Measurements from ENCODE around the gene MAN1A1.
"Not testable (repeated sequence)": the region's sequence is repeated elsewhere in the genome, so short reads cannot be mapped to it uniquely, and the experiment has no call there.

Gene MAN1A1

DNA sequence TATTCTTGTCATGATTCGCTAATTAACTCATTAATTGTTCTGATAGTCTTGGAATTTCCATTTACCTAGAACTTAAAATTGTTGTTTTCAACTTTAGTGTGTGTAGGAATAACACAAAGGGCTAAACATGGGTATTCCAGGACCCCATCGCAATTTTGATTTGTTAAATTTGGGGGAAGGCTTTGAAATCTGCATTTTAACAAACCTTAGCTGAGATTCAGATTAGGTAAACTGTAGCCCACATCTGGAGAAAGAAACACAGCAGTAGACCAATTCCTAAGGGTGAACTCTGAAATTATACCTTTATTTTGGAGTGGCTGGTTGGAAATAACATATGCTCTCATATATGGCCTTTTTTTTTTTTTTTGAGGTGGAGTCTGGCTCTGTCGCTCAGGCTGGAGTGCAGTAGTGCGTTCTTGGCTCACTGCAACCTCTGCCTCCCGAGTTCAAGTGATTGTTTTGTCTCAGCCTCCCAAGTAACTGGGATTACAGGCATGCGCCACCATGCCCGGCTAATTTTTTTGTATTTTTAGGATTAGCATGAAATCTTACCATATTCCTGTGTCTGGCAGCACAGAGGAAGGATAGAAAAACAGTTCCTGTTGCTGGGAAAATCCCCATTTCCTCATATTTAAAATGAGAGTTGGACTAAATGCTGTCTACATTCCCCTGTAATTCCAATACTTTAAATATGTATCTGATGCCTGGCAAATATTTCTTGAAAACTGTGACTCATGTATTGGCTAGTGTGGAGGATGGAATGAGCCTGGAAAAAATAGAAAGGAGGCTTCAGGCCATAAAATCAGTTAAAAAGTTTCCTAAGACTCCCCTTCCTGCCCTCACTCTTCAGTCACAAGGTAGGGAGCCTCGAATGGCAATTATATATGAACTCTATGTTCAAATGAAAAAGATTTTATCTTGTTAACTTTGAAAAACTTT, 174.4 kb downstream of the MAN1A1 start:
- H3K4me3 ChIP-seq (ENCODE audit: low read depth, low read length) = no peak overlapping the region

DNA sequence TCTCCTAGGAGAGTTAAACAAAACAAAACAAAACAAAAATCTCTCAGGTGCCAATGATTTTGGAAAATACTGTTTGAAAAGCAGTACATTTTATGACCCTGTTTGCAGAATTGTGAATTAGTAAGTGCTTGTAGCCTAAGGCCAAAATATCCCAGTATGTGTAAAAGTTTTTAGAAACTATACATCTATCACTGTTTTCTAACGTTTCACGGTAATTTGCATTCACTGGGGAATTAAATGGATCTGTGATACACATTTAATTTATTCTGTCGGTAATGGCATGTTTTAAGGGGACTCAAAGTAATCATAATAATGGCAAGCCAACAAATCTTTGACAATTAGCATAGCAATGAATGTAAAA, 175.5 kb downstream of the MAN1A1 start:
- no peak overlapping the region for H3K4me3 ChIP-seq (ENCODE audit: low read depth, low read length)

DNA sequence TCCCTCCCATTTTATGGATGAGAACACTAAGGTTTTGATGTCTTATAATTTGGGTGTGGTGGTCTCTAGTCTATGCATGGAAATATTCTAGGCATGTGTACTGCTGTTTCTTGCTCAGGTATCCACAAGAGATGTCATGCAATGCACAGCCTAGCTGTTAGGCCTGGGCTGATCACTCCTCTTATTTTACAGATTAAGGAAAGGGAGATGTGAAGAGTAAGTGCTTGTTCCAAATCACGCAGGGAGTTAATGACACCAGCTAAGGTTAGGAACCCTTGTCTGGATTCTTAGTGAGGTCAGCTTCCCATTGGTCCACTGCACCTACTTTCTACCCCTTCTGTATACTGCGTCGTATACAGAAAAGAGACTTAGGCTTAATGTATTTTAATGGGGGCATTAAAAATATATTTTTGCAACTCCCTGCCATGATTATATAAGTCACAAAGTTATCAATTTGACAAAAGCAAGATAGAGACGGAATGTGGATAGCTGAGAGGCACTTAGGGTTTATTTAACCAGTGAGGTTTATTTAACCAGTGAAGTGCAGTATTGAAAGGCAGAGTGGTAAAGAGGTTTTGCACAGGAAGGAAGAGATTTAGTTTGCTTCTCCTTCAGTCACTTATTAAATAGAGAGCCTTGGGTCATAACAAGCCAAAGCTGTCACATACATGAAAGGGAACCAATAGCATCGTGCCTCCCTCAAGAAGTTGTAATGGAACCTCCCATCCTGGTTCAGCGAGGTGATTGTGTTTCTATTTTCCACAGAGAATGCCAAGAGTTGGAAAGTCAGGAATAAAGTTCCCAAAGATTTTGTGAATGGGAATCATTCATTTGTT, 176.1 kb downstream of the MAN1A1 start:
- H3K4me3 ChIP-seq (ENCODE audit: low read depth, low read length) = no peak overlapping the region

DNA sequence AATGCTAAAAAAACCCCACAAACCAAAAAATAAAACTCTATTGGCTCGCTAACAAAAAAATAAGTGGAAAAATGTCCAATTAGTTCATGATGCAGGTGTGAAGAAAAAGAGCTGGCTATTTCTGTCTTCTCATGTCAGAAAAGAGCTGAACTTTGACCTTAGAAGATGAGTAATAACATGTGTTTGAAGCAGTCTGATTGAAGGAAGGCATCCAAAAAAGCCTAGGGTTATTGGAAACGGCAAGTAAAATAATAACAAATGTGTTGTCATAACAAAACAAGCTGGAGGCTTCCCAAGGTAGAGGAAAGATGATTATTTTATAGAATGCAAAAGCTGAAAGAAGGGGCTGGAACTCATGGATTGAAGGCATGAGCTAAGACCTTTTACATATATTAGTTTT, 176.7 kb downstream of the MAN1A1 start:
- no peak overlapping the region for H3K4me3 ChIP-seq (ENCODE audit: low read depth, low read length)

DNA sequence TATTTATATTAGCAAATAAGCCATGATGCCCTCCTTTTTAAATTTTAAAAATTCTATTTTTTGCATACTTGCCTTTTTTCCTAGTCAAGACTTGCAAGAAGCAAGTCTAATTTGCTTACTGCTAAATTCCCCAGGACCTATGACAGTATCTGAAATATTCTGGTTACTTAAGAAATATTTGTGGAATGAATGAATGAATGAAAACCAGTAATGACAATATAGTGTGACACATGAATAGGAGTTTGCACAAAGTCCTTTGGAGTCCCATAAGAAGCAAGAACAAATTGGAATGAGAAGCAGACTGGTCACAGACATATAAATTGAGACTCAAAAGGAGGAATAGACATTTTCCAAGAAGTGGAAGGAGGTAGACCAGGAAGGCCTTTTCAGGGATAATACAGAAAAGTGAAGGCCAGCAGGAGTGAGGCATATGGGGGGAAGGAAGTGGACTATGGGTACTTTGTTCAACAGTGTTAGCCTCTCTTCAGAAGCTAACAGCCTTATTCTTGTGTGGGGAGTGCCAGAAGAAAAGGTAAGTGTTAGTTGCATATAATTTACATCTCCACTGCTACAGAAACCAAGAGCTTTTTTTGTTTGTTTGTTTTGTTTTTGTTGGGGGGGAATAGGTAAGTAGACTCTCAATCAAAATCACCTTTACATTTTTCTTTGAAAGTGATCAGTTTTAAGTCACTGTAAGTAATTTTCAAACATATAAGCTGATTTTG, 177.5 kb downstream of the MAN1A1 start:
- H3K4me3 ChIP-seq (ENCODE audit: low read depth, low read length) = no peak overlapping the region

DNA sequence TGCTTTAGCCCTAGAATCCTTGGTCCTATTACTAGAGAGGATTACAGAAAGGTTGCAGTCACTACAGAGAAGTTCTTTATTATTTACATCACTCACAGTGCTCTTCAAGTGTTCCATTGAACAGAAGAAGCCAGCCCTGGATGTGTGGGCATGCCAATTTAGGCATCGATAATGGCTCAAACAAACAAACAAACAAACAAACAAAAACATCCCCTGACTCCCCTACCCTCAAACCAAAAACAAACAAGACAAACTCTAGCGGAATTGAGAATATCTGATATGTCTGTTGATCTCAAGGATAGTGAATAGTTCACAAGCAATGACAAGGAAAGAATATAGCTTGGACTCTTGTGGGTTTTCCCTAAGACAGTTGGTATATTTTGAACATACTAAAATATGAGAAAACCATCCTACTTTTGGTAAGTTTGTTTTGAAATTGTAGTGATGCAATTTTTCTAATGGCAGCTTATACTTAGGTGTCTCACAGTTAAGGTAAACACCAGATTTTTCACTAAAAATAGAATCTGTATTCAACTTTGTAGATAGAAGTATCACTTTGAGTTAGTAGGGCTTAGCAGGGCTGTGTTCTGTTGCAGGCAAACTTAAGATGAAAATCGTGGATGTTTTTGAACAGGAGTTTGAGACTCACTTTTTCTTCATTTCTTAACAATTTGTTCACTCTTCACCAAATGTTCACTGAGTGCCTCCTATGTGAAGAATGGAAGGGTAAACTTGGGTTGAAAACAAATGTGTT, 178.3 kb downstream of the MAN1A1 start:
- no peak overlapping the region for H3K4me3 ChIP-seq (ENCODE audit: low read depth, low read length)

DNA sequence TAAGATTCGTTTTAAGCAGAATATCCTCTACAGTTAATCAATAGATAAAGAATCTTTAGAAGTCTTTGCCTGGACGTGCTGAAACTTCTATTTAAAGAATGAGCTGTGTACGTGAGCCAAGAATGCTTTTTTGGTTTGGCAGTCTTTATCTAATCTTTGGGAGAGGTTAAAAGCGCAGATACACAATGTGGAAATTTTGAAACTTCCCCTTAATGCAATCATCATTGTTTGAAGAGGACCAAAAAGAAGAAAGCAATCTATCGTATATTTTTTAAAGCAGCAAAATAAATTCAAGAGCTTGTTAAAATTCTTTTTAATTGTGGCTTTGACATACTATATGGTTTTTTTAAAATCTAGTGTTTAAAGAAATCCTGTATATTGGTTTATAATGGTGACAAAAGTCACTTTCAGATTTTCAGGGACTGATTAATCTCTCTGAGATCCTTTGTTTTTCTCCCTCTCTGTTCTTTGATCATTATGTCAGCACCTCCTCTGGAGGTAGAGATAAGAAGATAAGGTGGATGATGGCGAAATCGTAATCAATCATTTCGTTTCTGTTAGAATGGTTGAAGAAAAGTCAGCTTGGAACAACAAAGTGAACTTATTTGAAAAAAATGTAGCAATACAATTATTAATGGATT, 179.0 kb downstream of the MAN1A1 start:
- H3K4me3 ChIP-seq (ENCODE audit: low read depth, low read length) = no peak overlapping the region

DNA sequence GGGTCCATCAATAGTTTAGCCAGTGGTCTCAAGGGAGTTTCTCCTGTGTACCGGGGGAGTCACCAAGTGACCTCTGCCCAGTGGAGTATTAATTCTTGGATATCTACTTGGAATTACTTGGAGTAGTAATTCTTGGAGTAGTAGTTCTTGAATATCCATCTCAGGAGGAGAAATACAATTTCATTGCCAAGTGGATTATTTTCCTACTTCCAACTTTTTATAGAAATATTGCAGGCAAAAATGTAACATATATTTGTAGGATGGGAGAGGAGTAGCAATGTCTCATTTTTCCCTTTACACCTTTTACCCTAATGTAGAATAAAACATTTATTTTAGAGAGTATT, 179.5 kb downstream of the MAN1A1 start:
- no peak overlapping the region for H3K4me3 ChIP-seq (ENCODE audit: low read depth, low read length)

DNA sequence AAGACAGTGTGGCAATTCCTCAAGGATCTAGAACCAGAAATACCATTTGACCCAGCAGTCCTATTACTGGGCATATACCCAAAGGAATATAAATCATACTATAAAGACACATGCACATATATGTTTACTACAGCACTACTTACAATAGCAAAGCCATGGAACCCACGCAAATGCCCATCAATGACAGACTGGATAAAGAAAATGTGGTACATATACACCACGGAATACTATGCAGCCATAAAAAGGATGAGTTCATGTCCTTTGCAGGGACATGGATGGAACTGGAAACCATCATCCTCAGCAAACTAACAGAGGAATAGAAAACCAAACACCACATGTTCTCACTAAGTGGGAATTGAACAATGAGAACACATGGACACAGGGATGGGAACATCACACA, 180.2 kb downstream of the MAN1A1 start:
- not testable (repeated sequence) for H3K4me3 ChIP-seq (ENCODE audit: low read depth, low read length)

DNA sequence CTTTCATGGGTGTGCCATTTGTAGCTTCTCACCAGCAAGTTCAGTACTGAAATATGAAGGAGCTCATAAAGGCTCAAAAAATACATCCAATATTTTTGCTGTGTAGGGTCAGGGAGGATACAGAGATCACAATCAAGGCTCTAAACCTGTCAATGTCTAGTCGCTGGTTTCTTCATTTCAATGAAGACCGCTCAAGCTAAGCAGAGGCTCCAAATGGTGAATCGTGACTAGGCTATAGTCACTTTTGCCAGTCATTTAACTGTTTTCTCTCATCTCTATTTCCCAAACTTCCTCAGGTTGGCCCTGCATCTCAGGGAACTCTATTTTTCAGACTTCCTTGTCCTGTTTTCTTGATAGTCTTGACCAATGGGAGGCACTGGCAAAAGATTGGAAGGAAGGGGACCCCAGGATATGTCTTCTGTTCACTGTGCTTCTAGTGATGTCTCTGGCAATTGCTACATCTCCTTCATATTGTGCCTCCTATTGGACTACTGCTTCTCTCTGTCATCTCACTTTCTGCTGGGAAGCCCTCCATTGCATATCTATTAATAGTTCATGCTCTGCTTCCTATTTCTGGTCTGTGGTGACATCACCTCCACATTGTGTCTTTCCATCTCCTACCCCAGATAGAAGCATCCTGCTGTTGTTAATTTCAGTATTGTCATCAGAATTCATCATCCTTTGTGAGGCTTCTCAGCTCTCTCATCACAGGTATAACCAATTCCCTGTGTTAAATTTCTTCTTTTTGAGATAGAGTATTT, 183.4 kb downstream of the MAN1A1 start:
- no peak overlapping the region for H3K4me3 ChIP-seq (ENCODE audit: low read depth, low read length)

DNA sequence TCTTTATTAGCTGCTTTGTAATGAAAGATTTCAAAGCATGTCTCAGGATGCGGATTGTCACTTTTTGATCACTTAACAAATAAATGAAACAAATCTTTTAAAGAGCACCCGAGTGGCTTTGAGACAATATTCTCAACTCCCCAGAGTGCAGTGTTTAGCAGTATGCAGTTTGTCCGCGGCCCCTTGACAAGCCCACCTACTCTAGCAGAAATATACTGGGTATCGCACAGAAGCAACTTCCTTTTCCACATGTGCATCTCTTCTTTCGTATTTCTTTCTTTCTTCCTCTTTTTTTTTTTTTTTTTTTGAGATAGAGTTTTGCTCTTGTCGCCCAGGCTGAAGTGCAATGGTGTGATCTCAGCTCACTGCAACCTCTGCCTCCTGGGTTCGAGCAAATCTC, 186.6 kb downstream of the MAN1A1 start:
- H3K4me3 ChIP-seq (ENCODE audit: low read depth, low read length) = no peak overlapping the region

DNA sequence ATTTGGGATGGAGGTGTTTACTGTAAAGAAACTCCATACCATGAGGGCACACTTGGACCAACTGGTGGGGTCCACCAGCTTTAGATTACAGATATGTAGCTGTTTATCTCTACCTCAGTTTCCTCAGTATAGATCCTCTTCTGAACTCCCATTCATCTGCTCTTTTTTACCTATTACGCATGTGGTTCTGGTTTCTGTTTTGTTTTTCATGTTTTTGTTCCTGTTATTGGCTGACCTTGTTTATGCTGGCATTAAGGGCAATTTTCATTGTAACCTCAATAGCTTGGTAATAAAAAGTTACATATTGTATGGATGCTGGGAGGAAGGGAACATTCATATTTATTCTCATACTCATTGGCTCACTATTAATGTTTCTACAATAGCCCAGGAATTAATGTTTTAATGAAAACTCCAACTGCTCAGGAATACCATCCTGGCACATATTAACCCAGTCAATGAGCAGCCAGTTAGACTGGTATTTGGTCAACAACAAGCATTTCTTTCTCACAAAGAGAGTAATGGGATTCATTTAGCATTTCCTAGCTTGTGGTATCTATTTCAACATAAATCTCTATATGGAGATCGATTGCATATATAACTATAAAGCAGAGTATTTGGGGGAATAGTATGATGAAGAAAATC, 187.3 kb downstream of the MAN1A1 start:
- no peak overlapping the region for H3K4me3 ChIP-seq (ENCODE audit: low read depth, low read length)

DNA sequence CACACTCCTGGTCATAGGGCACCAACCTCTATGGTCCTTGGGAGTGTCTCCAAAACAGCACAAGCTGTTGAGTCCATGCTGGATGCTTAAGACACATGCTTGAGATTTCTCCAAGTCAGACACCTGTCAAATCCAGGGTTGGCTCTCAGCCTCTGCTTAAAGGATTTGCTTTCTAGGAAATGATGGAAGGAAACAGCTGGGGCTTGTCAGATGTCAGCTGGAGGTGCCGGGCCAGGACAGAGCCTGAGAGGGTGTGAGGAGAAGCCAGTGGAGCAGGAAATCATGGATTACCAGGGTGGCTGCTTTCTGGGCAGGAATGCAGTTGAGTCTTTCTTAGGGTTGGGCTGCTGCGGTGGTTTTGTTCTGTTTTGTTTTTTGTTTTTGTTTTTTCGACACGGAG, 188.1 kb downstream of the MAN1A1 start:
- no peak overlapping the region for H3K4me3 ChIP-seq (ENCODE audit: low read depth, low read length)

DNA sequence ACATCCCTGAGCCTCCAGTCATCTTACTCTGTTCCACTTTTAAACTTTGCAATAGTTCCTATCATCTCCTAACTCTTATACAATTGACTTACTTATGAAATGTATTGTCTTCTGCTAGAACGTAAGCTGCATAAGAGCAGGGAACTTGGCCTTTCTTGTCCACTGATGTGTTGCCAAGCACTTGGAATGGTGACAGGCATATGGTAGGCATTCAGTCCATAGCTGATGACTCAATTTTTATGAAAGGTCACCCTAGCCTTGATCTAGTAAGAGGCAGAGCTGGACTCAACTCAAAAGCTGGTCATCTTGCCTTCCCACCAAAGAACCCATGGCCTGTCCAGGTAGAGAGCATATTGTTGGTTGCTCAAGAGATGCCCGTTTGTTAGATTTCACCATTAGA, 188.7 kb downstream of the MAN1A1 start:
- H3K4me3 ChIP-seq (ENCODE audit: low read depth, low read length) = no peak overlapping the region

DNA sequence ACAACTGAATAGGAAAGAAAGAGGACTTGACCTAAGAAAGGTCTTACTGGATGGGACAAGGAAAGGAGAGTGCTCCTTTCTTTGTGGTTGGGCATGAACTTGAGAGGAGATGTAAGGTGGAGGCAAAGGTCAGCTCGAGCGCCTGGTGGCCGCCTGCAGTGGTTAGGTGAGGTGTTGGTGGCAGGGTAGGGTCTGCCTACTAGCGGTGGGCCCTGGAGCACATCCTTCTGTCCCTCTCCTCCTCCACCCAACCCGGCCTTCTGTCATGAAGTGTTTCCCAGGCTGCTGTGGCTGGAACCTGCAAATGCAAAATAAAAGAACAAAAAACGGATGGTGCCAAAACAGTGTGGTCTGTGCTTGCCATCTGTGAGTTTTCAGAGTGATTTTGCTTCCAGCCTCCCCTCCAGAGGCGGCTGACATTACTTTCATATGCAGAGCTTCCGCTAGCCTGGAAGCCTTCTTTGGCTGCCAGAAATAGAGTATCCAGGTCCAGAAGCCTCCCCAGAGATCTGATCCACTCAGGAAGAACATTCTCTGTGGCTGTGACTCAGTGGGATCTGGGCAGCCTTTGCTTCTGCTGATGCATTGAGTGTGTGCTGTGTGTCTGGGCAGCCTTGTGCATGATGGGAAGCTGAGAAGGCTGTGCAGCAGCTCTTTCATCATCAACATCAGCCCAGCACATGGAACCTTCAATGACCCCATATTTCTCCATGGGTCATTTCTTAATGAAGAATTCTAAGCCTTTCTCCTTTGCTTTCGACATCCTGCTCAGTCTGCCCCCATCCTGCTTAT, 191.3 kb downstream of the MAN1A1 start:
- no peak overlapping the region for H3K4me3 ChIP-seq (ENCODE audit: low read depth, low read length)

DNA sequence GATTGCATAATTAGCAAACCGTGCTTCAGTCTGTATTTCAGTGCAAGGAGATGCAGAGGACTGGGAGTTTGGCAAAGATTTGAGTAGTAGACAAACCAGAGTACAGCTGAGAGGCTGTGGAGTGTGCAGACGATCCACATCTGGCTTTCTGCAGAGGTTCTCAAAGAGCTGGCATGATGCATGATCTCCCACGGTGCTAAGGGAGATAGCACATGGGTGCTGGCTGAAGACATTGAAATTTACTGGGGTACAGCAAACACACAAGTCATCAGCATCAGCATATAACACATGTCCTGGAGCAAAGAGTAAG, 192.1 kb downstream of the MAN1A1 start:
- no peak overlapping the region for H3K4me3 ChIP-seq (ENCODE audit: low read depth, low read length)

DNA sequence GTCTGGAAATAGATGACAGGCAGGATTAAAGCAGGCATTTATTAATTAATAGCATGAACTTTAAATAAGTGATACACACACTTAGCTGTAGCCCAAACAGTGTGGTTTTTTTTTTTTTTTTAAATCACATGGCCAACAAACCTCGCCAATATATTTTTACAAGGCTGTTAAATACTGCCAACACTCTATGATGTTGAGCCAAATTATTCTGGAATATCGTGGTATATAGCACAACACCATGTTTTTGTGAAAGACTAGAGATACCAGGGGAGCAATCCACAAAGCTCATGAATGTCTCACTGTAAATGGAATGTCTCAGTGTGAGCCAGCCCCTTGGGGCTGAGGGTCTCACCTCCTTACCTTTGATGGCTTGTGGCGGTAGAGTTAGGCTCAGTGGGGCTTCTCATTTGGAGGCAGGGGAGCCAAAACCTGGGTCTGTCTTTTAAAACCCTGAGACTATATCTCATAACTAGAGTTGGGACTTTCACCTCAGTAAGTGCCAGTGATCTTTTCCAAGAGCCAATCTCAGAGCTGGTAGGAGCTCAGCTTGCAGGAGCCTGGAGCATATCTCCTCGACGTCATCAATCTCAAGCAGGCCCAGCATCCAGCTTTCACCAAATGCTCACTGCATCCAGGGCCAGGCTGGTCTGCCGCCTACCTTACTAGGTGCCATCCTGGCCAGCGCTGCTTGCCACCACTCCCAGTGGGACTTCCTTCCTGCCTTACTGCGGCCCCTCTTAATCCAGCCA, 192.6 kb downstream of the MAN1A1 start:
- no peak overlapping the region for H3K4me3 ChIP-seq (ENCODE audit: low read depth, low read length)

DNA sequence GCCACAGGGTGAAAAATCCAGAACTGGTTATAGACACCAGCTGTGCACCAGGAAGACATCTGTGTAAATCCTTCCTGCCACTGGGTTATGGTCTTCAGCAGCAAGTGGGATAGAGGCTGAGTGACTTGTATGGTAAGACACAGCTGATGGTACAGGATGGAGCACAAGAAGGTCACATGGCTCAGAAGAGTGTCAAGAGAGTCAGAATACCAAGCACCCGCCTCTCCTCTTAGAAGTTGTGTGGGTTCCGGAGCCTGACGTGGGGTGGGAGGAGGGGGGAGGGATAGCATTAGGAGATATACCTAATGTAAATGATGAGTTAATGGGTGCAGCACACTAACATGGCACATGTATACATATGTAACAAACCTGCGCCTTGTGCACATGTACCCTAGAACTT, 193.5 kb downstream of the MAN1A1 start:
- H3K4me3 ChIP-seq (ENCODE audit: low read depth, low read length) = not testable (repeated sequence)
